K562 (cell line): ENCODE measurements around the gene SPEM1. TPM values are rescaled to one million over a fixed set of nuclear protein-coding genes. Genes with fewer than 3 reads are reported as not detected.

Source experiments
- CHAMP1 ChIP-seq: fragments of 450-650 bp; IDR thresholded peaks from 2 replicates; pipeline ENCODE4 v1.6.1; 2016; ENCODE audit warnings: mild to moderate bottlenecking
- MEF2D ChIP-seq: conservative IDR thresholded peaks from 2 replicates; pipeline ENCODE4 v1.6.1; 2016; ENCODE audit warnings: low read depth, missing genetic modification characterization, missing compliant biosample characterization
- NR1H2 ChIP-seq: sonication (generic); formaldehyde crosslinking; IDR thresholded peaks from 2 replicates; pipeline ENCODE4 v1.4.0; 2020; ENCODE audit warnings: mild to moderate bottlenecking, missing genetic modification reagents
- PURB ChIP-seq: sonication (generic); formaldehyde crosslinking; IDR thresholded peaks from 2 replicates; pipeline ENCODE4 v1.9.0; 2021; ENCODE audit warnings: low read depth, mild to moderate bottlenecking, missing genetic modification reagents
- RBFOX2 ChIP-seq: fragments of 200-400 bp; formaldehyde crosslinking; IDR thresholded peaks from 2 replicates; pipeline ENCODE4 v1.6.1; 2017; ENCODE audit warnings: low read depth, mild to moderate bottlenecking, low read length, moderate library complexity
- SAP30 ChIP-seq: fragments of 200-600 bp; sonication (generic); IDR thresholded peaks from 2 replicates; pipeline ENCODE4 v1.6.1; 2012; ENCODE audit warnings: borderline replicate concordance, low read depth, mild to moderate bottlenecking, moderate library complexity, low read length, control low read depth, inconsistent platforms; ENCODE audit not compliant: insufficient read depth, poor library complexity, severe bottlenecking
- TFAP4 ChIP-seq: sonication (generic); formaldehyde crosslinking; IDR thresholded peaks from 2 replicates; pipeline ENCODE4 v1.8.0; 2022; ENCODE audit warnings: missing genetic modification reagents, mild to moderate bottlenecking, moderate library complexity, borderline replicate concordance
- YBX1 ChIP-seq: fragments of 450-650 bp; IDR thresholded peaks from 2 replicates; pipeline ENCODE4 v1.7.1; 2016; ENCODE audit warnings: mild to moderate bottlenecking
- YY1 ChIP-seq, 3 experiments: IDR thresholded peaks; 2 replicates each; pipeline ENCODE4 v1.6.1; 2011; ENCODE audit warnings: low read length in 2 of 3, mild to moderate bottlenecking in 2 of 3, moderate library complexity in 2 of 3, borderline replicate concordance in 1 of 3, control low read depth in 1 of 3, low read depth in 1 of 3; ENCODE audit not compliant: insufficient read depth in 3 of 3, insufficient replicate concordance in 2 of 3, control insufficient read depth in 1 of 3, insufficient read length in 1 of 3; ENCODE audit errors: extremely low read depth in 1 of 3
- ZBTB34 ChIP-seq: fragments of 250-450 bp; sonication (Bioruptor Pico); IDR thresholded peaks from 2 replicates; pipeline ENCODE4 v1.8.0; 2021; ENCODE audit warnings: mild to moderate bottlenecking, moderate library complexity
- ZNF507 ChIP-seq: conservative IDR thresholded peaks from 2 replicates; pipeline ENCODE4 v1.6.1; 2017; ENCODE audit warnings: missing genetic modification characterization, missing compliant biosample characterization
- ZNF561 ChIP-seq: fragments of 450-650 bp; formaldehyde crosslinking; conservative IDR thresholded peaks from 2 replicates; pipeline ENCODE4 v1.4.0; 2020; ENCODE audit warnings: mild to moderate bottlenecking, moderate library complexity
- ZNF699 ChIP-seq: fragments of 250-450 bp; sonication (Bioruptor Pico); IDR thresholded peaks from 2 replicates; pipeline ENCODE4 v1.8.0; 2021; ENCODE audit warnings: mild to moderate bottlenecking, moderate library complexity; ENCODE audit not compliant: insufficient replicate concordance
- ZNF778 ChIP-seq: fragments of 450-650 bp; formaldehyde crosslinking; IDR thresholded peaks from 2 replicates; pipeline ENCODE4 v1.4.0; 2020; ENCODE audit warnings: mild to moderate bottlenecking, moderate library complexity
- polyA plus RNA-seq, 8 experiments: library from polyadenylated mRNA; depleted of rRNA in 4 of 8; stranded (reverse) in 5 of 8; unstranded in 3 of 8; fragments of >200 nt; fragmentation: Nextera tagmentation in 2 of 8; fragmentation: Illumina TruSeq in 1 of 8; extraction: Ambion mirVana in 2 of 8; extraction: Trizol in 1 of 8; gene quantifications; 2 replicates each; pipeline versions ENCODE4 v1.2.1 to v1.2.3, GENCODE V29; 2011 to 2014; ENCODE audit warnings: inconsistent platforms in 1 of 8, missing spikeins in 1 of 8
- total RNA-seq, 7 experiments: library from RNA; depleted of rRNA in 6 of 7; stranded (reverse); fragments of >200 nt in 6 of 7; fragmentation: Illumina TruSeq in 2 of 7; extraction: Trizol in 2 of 7; gene quantifications; 2 replicates each; pipeline versions ENCODE4 v1.2.1 to v1.2.3, GENCODE V29; 2011 to 2021; ENCODE audit warnings: low replicate concordance in 1 of 7
- TF ChIP-seq, protein P1 (sequence below), 2 experiments: IDR thresholded peaks; 2 replicates each; pipeline ENCODE4 v1.6.1; 2011; ENCODE audit warnings: borderline replicate concordance in 1 of 2, control low read depth in 1 of 2, low read depth in 1 of 2, low read length in 1 of 2, mild to moderate bottlenecking in 1 of 2, mixed read lengths in 1 of 2, moderate library complexity in 1 of 2; ENCODE audit not compliant: insufficient read depth in 1 of 2, insufficient read length in 1 of 2, poor library complexity in 1 of 2, severe bottlenecking in 1 of 2; ENCODE audit errors: extremely low read depth in 1 of 2
- TF ChIP-seq, protein P2 (sequence below): fragments of 250-450 bp; sonication (Bioruptor Pico); IDR thresholded peaks from 2 replicates; pipeline ENCODE4 v1.9.0; 2021; ENCODE audit warnings: mild to moderate bottlenecking, inconsistent platforms

SPEM1 gene
- total and polyA plus RNA-seq, 9 of the 15 experiments (the other 6 are each of a cell fraction or from before 2014, with no cell fraction given), result not detected

GRCh38 chr17:7394452-7395191, 25.5 kb upstream of the SPEM1 start, which contains the start of gene PLSCR3 (continued):
- TF ChIP-seq PURB (CRISPR knock-in tag) (no peak), ZNF699 (CRISPR knock-in tag) (no peak), CHAMP1 (no peak), YBX1 (no peak), ZNF778 (no peak), SAP30 (peak; percentile 56), ZBTB34 (CRISPR knock-in tag) (no peak), MEF2D (no peak), TFAP4 (CRISPR knock-in tag) (peak; percentile 61; the same call in 1 of the 2 replicates), ZNF561 (CRISPR knock-in tag) (no peak), NR1H2 (CRISPR knock-in tag) (no peak), YY1 (IDR thresholded peaks at IDR 0.05; ENCODE audit: borderline replicate concordance in 1 of 3, control insufficient read depth in 1 of 3, extremely low read depth in 1 of 3, insufficient read depth in 3 of 3, insufficient read length in 1 of 3, insufficient replicate concordance in 2 of 3, low read depth in 1 of 3, low read length in 2 of 3) (peak in 1 of 3 experiments; percentile 4), ZNF507 (tag) (no peak), RBFOX2 (peak; percentile 81)
- TF ChIP-seq, protein P1, sequence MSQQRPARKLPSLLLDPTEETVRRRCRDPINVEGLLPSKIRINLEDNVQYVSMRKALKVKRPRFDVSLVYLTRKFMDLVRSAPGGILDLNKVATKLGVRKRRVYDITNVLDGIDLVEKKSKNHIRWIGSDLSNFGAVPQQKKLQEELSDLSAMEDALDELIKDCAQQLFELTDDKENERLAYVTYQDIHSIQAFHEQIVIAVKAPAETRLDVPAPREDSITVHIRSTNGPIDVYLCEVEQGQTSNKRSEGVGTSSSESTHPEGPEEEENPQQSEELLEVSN (IDR thresholded peaks at IDR 0.05; ENCODE audit: borderline replicate concordance in 1 of 2, extremely low read depth in 1 of 2, insufficient read depth in 1 of 2, insufficient read length in 1 of 2, low read depth in 1 of 2, low read length in 1 of 2, poor library complexity in 1 of 2, severe bottlenecking in 1 of 2), result peak; percentile 74 to 82
- TF ChIP-seq, protein P2, sequence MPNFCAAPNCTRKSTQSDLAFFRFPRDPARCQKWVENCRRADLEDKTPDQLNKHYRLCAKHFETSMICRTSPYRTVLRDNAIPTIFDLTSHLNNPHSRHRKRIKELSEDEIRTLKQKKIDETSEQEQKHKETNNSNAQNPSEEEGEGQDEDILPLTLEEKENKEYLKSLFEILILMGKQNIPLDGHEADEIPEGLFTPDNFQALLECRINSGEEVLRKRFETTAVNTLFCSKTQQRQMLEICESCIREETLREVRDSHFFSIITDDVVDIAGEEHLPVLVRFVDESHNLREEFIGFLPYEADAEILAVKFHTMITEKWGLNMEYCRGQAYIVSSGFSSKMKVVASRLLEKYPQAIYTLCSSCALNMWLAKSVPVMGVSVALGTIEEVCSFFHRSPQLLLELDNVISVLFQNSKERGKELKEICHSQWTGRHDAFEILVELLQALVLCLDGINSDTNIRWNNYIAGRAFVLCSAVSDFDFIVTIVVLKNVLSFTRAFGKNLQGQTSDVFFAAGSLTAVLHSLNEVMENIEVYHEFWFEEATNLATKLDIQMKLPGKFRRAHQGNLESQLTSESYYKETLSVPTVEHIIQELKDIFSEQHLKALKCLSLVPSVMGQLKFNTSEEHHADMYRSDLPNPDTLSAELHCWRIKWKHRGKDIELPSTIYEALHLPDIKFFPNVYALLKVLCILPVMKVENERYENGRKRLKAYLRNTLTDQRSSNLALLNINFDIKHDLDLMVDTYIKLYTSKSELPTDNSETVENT (CRISPR knock-in tag), result peak; percentile 40; the same call in 1 of the 2 replicates
